ENCODE measurements around the gene BRD7. TPM values are rescaled to one million over a fixed set of nuclear protein-coding genes. Genes with fewer than 3 reads are reported as not detected.

The BRD7 gene
- total and polyA plus RNA-seq, 2 of the 13 experiments (the other 11 are each of a cell fraction or from before 2014, with no cell fraction given): 82.3 to 149 TPM

- no peaks in the 10 kb centered on the region for H3K9me3 ChIP-seq (ENCODE audit: low read length)
- H3K4me2 ChIP-seq (ENCODE audit: low read depth, low read length): no peak overlapping the region
- no peak for DNase-seq (ENCODE audit: low spot score)
- no peak overlapping the region for H3K27ac ChIP-seq (ENCODE audit: extremely low read length, insufficient read depth, low read length)
- no peaks in the 10 kb centered on the region; a peak in 1 of 5 replicates for H3K27me3 ChIP-seq (ENCODE audit: control insufficient read depth in 1 of 2, insufficient read depth in 2 of 2, low read length in 2 of 2)
- peaks cover 31% of the 10 kb centered on the region for H3K4me1 ChIP-seq (ENCODE audit: insufficient read depth, low read length)
- no peaks in the 10 kb centered on the region; the same call in none of the 2 replicates for H4K20me1 ChIP-seq (ENCODE audit: insufficient read depth, low read length)
- no peak overlapping the region for H2AFZ ChIP-seq (ENCODE audit: low read length)
- H3K9ac ChIP-seq (ENCODE audit: insufficient read depth, low read depth, low read length): no peak overlapping the region
- TF ChIP-seq ZNF121 (CRISPR knock-in tag; IDR thresholded peaks at IDR 0.05) (peak; percentile 89), SP140L (CRISPR knock-in tag; IDR thresholded peaks at IDR 0.05; ENCODE audit: borderline replicate concordance) (no peak)
- BruUV-seq (replicated peaks): no TSS peak
- H3K79me2 ChIP-seq (ENCODE audit: insufficient read depth, low read length): peaks cover 80% of the 10 kb centered on the region
- intact Hi-C loops (cut with micrococcal nuclease; ENCODE audit: unreplicated experiment) (no loop called here), in situ Hi-C loops (cut with HindIII; ENCODE audit: extremely low pct_ligation_motif_present, low pct_unique_long_range_greater_than_20kb) (loop anchor here (10.0 to 25.0 kb wide), 2 partner anchors 119 to 326 kb away; partner anchors contain the start of gene CNEP1R1)
- peaks cover 28 to 69% of the 10 kb centered on the region in 2 experiments for H3K36me3 ChIP-seq (replicated peaks in 1 of 2; ENCODE audit: control insufficient read depth in 1 of 2, insufficient read depth in 2 of 2, low read length in 2 of 2)
- no peak overlapping the region for H3K4me3 ChIP-seq (replicated peaks in 1 of 3; ENCODE audit: insufficient read depth in 1 of 3, low read depth in 2 of 3, low read length in 3 of 3)
- POLR2A ChIA-PET: no interaction called here
- CTCF ChIA-PET (ENCODE audit: low intra/inter-chr PET ratio, low total read pairs): no interaction called here
- no peak for ATAC-seq
- 93% methylated on average over 10 of the region's 10 CpGs for WGBS (ENCODE audit: low lambda C conversion rate)
- no peak for FAIRE-seq
Observed at GRCh38 chr16:50363656-50364055, 5.1 kb downstream of the BRD7 start.

- Histone ChIP-seq H3K9me3 (ENCODE audit: low read length) (no peaks in the 10 kb centered on the region), H3K4me1 (ENCODE audit: insufficient read depth, low read length) (peaks cover 11% of the 10 kb centered on the region), H2AFZ (ENCODE audit: low read length) (no peak overlapping the region), H3K36me3 (replicated peaks in 1 of 2; ENCODE audit: control insufficient read depth in 1 of 2, insufficient read depth in 2 of 2, low read length in 2 of 2) (peaks cover 29 to 80% of the 10 kb centered on the region in 2 experiments), H3K4me2 (ENCODE audit: low read depth, low read length) (no peak overlapping the region), H3K9ac (ENCODE audit: insufficient read depth, low read depth, low read length) (no peak overlapping the region), H3K27ac (ENCODE audit: extremely low read length, insufficient read depth, low read length) (no peak overlapping the region), H3K79me2 (ENCODE audit: insufficient read depth, low read length) (peaks cover 61% of the 10 kb centered on the region), H3K27me3 (ENCODE audit: control insufficient read depth in 1 of 2, insufficient read depth in 2 of 2, low read length in 2 of 2) (no peaks in the 10 kb centered on the region), H3K4me3 (replicated peaks in 1 of 3; ENCODE audit: insufficient read depth in 1 of 3, low read depth in 2 of 3, low read length in 3 of 3) (no peak overlapping the region), H4K20me1 (ENCODE audit: insufficient read depth, low read length) (no peaks in the 10 kb centered on the region; the same call in none of the 2 replicates)
- no peak for TF ChIP-seq ZBTB25 (CRISPR knock-in tag; IDR thresholded peaks at IDR 0.05)
- TF ChIP-seq RBFOX2 (IDR thresholded peaks at IDR 0.05; ENCODE audit: low read depth, low read length): 0 out of 2 replicates have a peak, but pooled peaks have one; percentile 21
- TF ChIP-seq UBTF (CRISPR knock-in tag; IDR thresholded peaks at IDR 0.05): no peak
- TF ChIP-seq CENPBD1 (CRISPR knock-in tag; IDR thresholded peaks at IDR 0.05; ENCODE audit: borderline replicate concordance, low read depth): no peak
- no peak for TF ChIP-seq SKIL (CRISPR knock-in tag; IDR thresholded peaks at IDR 0.05; ENCODE audit: borderline replicate concordance)
- no peak for TF ChIP-seq ZNF24 (IDR thresholded peaks at IDR 0.05)
- ChIA-PET CTCF (ENCODE audit: low intra/inter-chr PET ratio, low total read pairs) (no interaction called here), POLR2A (no interaction called here)
- intact Hi-C loops (cut with micrococcal nuclease; ENCODE audit: unreplicated experiment) (no loop called here), in situ Hi-C loops (cut with HindIII; ENCODE audit: extremely low pct_ligation_motif_present, low pct_unique_long_range_greater_than_20kb) (loop anchor here (10.0 to 25.0 kb wide), 2 partner anchors 116 to 323 kb away; partner anchors contain the start of gene CNEP1R1)
- DNase-seq (ENCODE audit: low spot score) (no peak), ATAC-seq (no peak), FAIRE-seq (no peak)
- no TSS peak for BruUV-seq (replicated peaks)
- 97% methylated on average over 3 of the region's 3 CpGs for WGBS (ENCODE audit: low lambda C conversion rate)
Observed at GRCh38 chr16:50360779-50361178, 8.0 kb downstream of the BRD7 start.

Data from HepG2 (cell line).